HG03575 (cell line): ENCODE results near the gene ZNF516.
"Not testable (repeated sequence)": the region's sequence is repeated elsewhere in the genome, so short reads cannot be mapped to it uniquely, and the experiment has no call there.

Source experiments
- ATAC-seq: cut with Tn5 transposase; IDR thresholded peaks from one replicate; pipeline ENCODE4 v1.9.1; 2021; ENCODE audit not compliant: unreplicated experiment, insufficient number of reproducible peaks, low FRiP score; ENCODE audit errors: extremely low read depth

The ZNF516 gene

GRCh38 chr18:76476665-76477561, 18.1 kb downstream of the ZNF516 start:
- no peak for ATAC-seq

GRCh38 chr18:76475450-76476194, 19.4 kb downstream of the ZNF516 start:
- no peak for ATAC-seq

- ATAC-seq, result no peak
These were observed 20.2 kb downstream of the ZNF516 start for GRCh38 chr18:76474824-76475223.

- not testable (repeated sequence) for ATAC-seq
These were observed 21.5 kb downstream of the ZNF516 start for GRCh38 chr18:76473521-76473920.

GRCh38 chr18:76472829-76473228, 22.2 kb downstream of the ZNF516 start:
- no peak for ATAC-seq

GRCh38 chr18:76471593-76471992, 23.4 kb downstream of the ZNF516 start:
- ATAC-seq, result no peak

- ATAC-seq, result no peak
These were observed 26.4 kb downstream of the ZNF516 start for GRCh38 chr18:76468345-76469304.

GRCh38 chr18:76467371-76468190, 27.5 kb downstream of the ZNF516 start:
- ATAC-seq, result no peak

GRCh38 chr18:76466410-76466991, 28.5 kb downstream of the ZNF516 start:
- no peak for ATAC-seq

- ATAC-seq, result no peak
These were observed 29.2 kb downstream of the ZNF516 start for GRCh38 chr18:76465630-76466409.

- no peak for ATAC-seq
These were observed 30.5 kb downstream of the ZNF516 start for GRCh38 chr18:76464281-76465259.

GRCh38 chr18:76463872-76464271, 31.2 kb downstream of the ZNF516 start:
- no peak for ATAC-seq

GRCh38 chr18:76463358-76463757, 31.7 kb downstream of the ZNF516 start:
- no peak for ATAC-seq

GRCh38 chr18:76462326-76462694, 32.7 kb downstream of the ZNF516 start:
- ATAC-seq, result no peak

- ATAC-seq, result no peak
These were observed 33.2 kb downstream of the ZNF516 start for GRCh38 chr18:76461692-76462325.

GRCh38 chr18:76461148-76461547, 33.9 kb downstream of the ZNF516 start:
- ATAC-seq, result no peak
